NCI-H2196 (cell line): ENCODE results near the gene DLEC1.
"Not testable (repeated sequence)": the region's sequence is repeated elsewhere in the genome, so short reads cannot be mapped to it uniquely, and the experiment has no call there.

Experiments used
- DNase-seq: peaks from one replicate; lab custom pipeline; 2025; ENCODE audit not compliant: unreplicated experiment; lab: John Stamatoyannopoulos, UW

DLEC1 gene

GRCh38 chr3:38119821-38120692 is 81.0 kb downstream of the DLEC1 start:
- no peak for DNase-seq

GRCh38 chr3:38120693-38121450 is 81.9 kb downstream of the DLEC1 start:
- DNase-seq, result no peak

DNA sequence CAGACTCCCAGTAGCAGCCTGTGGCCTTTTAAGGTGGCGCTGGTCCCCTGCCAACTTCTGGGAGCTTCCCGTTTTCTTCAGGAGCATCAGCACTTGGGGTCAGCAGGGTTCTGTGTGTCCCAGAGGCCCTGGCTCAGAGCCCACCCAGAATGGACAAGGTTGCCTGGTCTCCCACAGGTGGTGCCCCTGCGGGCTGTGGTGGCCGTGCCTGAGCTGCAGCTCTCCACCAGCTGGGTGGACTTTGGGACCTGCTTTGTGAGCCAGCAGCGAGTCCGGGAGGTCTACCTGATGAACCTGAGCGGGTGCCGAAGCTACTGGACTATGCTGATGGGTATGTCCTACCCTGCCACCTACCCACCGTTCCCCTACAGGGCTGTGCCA is 82.4 kb downstream of the DLEC1 start:
- no peak for DNase-seq

DNA sequence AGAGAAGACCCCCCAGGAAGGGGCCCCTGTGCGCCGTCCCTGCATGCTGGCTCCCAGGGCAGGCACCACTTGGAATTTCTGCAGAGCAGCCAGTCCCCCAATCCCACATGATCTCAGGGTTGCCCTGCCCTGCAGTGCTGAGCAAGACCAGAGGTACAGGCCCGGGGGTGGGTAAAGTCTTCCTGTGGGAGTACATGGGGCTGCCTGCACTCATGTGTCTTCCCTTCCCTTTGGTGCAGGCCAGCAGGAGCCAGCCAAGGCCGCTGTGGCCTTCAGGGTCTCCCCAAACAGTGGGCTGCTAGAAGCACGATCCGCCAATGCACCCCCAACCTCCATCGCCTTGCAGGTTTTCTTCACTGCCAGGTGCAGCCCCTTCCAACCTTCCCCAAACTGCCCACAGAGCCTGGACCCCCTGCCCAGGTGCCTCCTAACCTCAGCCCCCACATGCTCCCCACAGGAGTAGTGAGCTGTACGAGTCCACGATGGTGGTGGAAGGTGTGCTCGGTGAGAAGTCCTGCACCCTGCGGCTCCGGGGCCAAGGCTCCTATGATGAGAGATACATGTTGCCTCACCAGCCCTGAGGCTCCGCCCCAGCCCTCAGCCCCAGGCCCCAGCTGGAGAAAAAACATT is 82.9 kb downstream of the DLEC1 start:
- DNase-seq, result no peak

DNA sequence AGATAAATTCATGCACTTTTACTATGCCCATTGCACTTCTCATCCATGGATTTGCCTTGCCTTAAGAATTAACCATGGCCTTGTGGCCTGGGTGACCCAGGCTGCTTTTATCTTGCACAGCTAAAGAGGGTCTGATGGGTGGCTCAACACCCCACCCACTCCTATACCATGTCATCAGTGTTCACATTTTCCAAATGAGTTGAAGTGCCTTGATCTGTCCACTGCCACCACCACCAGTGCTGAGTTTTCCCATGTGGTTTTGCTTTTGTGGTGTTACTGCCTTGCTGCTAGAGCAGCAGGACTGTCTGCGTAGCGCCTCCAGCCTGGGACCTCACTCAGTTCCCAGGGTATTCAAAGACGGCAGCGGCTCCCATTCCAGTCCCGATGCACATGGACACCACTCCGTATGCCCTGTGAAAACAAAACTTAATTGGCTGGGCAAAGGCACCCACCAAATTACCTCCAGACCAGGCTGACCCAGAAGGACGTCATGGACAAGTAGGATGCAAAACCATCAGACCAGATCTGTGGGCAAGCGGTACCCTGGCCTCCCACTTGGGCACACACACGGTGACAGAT is 83.8 kb downstream of the DLEC1 start:
- no peak for DNase-seq

GRCh38 chr3:38124324-38125122 is 85.5 kb downstream of the DLEC1 start:
- DNase-seq, result no peak

GRCh38 chr3:38125305-38126120 is 86.5 kb downstream of the DLEC1 start:
- no peak for DNase-seq

DNA sequence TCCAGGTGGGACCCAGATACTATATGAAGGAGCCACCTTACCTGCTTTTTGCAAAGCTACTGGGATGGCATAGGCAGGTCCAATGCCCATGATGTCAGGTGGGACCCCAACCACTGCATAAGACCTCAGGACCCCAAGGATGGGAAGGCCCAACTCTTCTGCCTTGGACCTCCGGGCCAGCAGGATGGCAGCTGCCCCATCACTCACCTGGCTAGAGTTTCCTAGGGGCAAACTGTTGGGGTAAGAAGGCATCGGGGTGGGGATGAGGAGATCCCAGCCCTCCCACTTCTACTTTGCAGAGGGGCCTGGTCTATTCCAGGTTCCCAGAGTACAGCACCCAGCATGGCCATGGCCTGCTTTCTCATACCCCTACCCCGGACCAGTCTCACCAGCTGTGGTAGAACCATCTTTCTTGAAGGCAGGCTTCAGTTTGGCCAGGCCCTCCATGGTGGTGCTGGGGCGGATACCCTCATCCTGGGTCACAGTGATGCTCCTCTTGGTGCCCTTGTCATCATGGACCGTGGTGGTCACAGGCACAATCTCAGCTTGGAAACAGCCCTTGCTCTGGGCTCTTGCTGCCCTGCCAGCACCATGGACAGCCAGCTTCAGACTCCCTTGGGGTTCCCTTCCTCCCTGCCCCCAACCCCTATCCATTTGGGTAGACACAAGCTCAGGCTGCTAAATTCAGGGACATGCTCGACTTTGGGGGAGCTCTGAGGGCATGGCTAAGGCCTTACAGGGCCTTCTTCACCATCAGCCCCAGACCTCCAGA is 87.3 kb downstream of the DLEC1 start:
- no peak for DNase-seq

GRCh38 chr3:38127611-38128302 is 88.7 kb downstream of the DLEC1 start:
- DNase-seq, result no peak

DNA sequence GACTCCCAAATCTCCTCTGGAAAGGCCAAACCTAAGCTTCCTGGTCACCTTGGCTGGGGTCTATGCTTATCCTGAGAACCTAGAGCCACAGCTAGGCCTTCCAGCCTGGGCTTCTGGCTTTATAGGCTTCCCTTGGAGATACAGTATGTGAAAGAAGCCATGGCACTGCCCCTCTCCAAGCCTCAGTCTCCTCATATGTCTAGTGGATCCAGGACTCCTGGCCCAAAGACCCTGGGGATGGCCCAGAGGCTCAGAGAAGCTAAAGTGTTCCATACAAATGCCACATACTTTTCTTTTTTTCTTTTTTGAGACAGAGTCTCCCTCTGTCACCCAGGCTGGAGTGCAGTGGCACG is 89.3 kb downstream of the DLEC1 start:
- DNase-seq, result no peak

- DNase-seq, result no peak
Observed at GRCh38 chr3:38129058-38129457, 90.0 kb downstream of the DLEC1 start.

GRCh38 chr3:38130631-38131065 is 91.6 kb downstream of the DLEC1 start:
- DNase-seq, result no peak

GRCh38 chr3:38131621-38132369 is 92.8 kb downstream of the DLEC1 start:
- DNase-seq, result no peak

GRCh38 chr3:38133209-38133556 is 94.2 kb downstream of the DLEC1 start:
- DNase-seq, result no peak

DNA sequence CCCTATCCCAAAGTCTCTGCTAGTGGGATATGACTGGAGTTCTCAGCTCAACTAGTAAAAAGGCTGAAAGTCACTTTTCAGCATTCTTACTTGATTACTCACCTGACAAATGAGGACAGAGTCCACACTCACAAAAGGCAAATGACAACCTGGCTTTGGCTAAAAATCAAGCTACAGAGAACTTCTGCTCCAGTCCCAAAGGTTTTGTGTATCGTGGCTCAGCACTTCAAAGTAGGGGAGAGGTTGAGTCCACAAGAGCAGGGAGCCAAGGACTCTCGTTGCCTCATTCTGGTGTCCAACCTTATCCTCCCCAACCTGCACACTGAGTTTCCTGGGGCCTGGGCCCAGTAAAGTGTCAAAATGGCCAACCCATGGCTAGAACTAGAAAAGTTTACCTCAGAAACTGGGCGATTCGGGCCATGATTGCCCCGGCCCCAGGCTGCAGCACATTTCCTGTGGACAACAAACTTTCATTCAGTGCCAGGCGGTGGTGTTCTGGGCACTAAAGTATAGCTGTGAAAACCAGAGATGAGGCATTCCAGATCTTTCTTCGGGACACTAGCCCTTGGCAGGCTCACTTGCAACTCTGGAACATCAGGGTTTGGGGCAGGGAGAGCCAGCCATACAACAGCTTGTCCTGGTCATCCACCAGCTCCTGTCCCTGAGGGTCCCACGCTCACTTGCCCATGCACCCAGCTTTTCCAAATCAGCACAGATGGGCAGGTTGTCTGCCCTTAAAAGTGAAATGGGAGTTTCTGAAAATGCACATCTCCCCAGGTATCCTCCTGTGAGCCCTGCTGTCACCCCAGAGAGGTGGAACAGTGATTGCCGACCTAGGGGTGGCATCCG is 94.8 kb downstream of the DLEC1 start:
- DNase-seq, result no peak

DNA sequence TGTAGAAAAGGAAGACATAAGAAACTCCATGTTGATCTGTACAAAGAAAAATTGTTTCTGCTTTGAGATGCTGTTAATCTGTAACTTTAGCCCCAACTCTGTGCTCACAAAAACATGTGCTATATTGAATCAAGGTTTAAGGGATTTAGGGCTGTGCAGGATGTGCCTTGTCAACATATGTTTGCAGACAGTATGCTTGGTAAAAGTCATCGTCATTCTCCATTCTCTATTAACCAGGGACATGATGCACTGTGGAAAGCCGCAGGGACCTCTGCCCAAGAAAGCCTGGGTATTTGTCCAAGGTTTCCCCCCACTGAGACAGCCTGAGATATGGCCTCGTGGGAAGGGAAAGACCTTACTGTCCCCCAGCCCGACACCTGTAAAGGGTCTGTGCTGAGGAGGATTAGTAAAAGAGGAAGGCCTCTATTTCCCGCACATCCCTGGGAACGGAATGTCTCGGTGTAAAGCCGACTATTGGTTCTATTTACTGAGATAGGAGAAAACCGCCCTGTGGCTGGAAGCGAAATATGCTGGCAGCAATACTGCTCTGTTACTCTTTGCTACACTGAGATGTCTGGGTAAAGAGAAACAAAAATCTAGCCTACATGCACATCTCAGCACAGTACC is 95.6 kb downstream of the DLEC1 start:
- not testable (repeated sequence) for DNase-seq
